ENCODE data around the gene BDH2. TPM values are rescaled to one million over a fixed set of nuclear protein-coding genes. Genes with fewer than 3 reads are reported as not detected.
A peak's percentile ranks its signal among the peaks of the same experiment; 100 is the strongest.

Gene BDH2
- total and polyA plus RNA-seq, 2 of the 4 experiments (the other 2 are of a cell fraction): 49.7 to 52.2 TPM

- ATAC-seq (ENCODE audit: low read depth): peak; percentile 14; the same call in 1 of the 2 replicates
- no peak overlapping the region for H3K18ac ChIP-seq (ENCODE audit: low read depth, low read length)
These were observed 26.5 kb upstream of the BDH2 start for GRCh38 chr4:103126126-103126525.

More at GRCh38 chr4:103126126-103126525, 26.5 kb upstream of the BDH2 start:
- H3K4me2 ChIP-seq (ENCODE audit: low read depth, low read length): no peak overlapping the region
- H3K4ac ChIP-seq (ENCODE audit: low read depth, low read length): no peak overlapping the region
- H4K8ac ChIP-seq (ENCODE audit: low read depth in 2 of 2, low read length in 2 of 2): no peak overlapping the region
- no peak overlapping the region for H2BK15ac ChIP-seq (ENCODE audit: low read depth, low read length)
- no peak overlapping the region for H2BK5ac ChIP-seq (ENCODE audit: low read depth, low read length, poor library complexity, severe bottlenecking)
- ChIA-PET CTCF (interaction anchor here (0.6 to 0.7 kb wide), 2 partner anchors 28 to 35 kb away, joined by 3 to 6 read pairs; no protein-coding TSS in a partner anchor), POLR2A (ENCODE audit: unreplicated experiment) (no interaction called here)
- H2AK9ac ChIP-seq (replicated peaks; ENCODE audit: low read depth, low read length, poor library complexity): no peak overlapping the region
- no CpG with 5 or more reads among the region's 3 CpGs for WGBS, 2 experiments (ENCODE audit: extremely low coverage in 2 of 2, insufficient read length in 1 of 2)
- no peak overlapping the region for H4K91ac ChIP-seq (ENCODE audit: insufficient read depth, low read depth, low read length)
- H3K9me3 ChIP-seq (ENCODE audit: control insufficient read depth, insufficient read depth, low read length): no peaks in the 10 kb centered on the region
- H3K14ac ChIP-seq (replicated peaks; ENCODE audit: low read depth, low read length): no peak overlapping the region
- DNase-seq: no peak
- no peak overlapping the region for H2BK120ac ChIP-seq (ENCODE audit: low read depth, low read length)
- H2AK5ac ChIP-seq (ENCODE audit: low read depth, low read length): no peak overlapping the region
- 0 out of 2 replicates have a peak, but pooled peaks cover 3% of the 10 kb centered on the region for H3K9me1 ChIP-seq (ENCODE audit: insufficient read depth, low read length)
- in situ Hi-C loops (cut with MboI; ENCODE audit: low sequenced_read_pairs): no loop called here
- H4K5ac ChIP-seq (ENCODE audit: low read depth, low read length): no peak overlapping the region
- dilution Hi-C loops (cut with HindIII; ENCODE audit: low sequenced_read_pairs, unreplicated experiment): no loop called here
- no peaks in the 10 kb centered on the region for H3K27me3 ChIP-seq (ENCODE audit: control insufficient read depth, insufficient read depth, low read length)
- no peaks in the 10 kb centered on the region for H4K20me1 ChIP-seq (ENCODE audit: insufficient read depth, low read length)
- no peaks in the 10 kb centered on the region for H3K36me3 ChIP-seq (ENCODE audit: control insufficient read depth, insufficient read depth, low read length)
- no TSS peak for BruUV-seq (replicated peaks)
- intact Hi-C loops (cut with micrococcal nuclease): no loop called here
- H3K27ac ChIP-seq (ENCODE audit: insufficient read depth, low read length): no peak overlapping the region
- H3K79me1 ChIP-seq (ENCODE audit: low read depth in 1 of 2, low read length in 2 of 2): peaks cover 3 to 5% of the 10 kb centered on the region in 2 experiments
- H3K9ac ChIP-seq (ENCODE audit: low read depth, low read length): peak overlapping the region; percentile 10; the same call in 1 of the 2 replicates
- H3K56ac ChIP-seq (ENCODE audit: extremely low read depth, insufficient read depth, low read length): no peak overlapping the region
- H3K4me3 ChIP-seq (ENCODE audit: insufficient read depth, low read depth, low read length): no peak overlapping the region
- TF ChIP-seq MXI1 (IDR thresholded peaks at IDR 0.05; ENCODE audit: borderline replicate concordance, low read depth, low read length) (no peak), SMC3 (IDR thresholded peaks at IDR 0.05; ENCODE audit: low read depth, low read length) (no peak), USF2 (IDR thresholded peaks at IDR 0.05; ENCODE audit: low read depth, low read length) (no peak), ELK1 (IDR thresholded peaks at IDR 0.05; ENCODE audit: borderline replicate concordance, low read depth, low read length) (no peak), MAZ (IDR thresholded peaks at IDR 0.05; ENCODE audit: borderline replicate concordance, low read depth, low read length) (no peak), RFX5 (IDR thresholded peaks at IDR 0.05; ENCODE audit: low read depth, low read length) (no peak), FOS (IDR thresholded peaks at IDR 0.05; ENCODE audit: low read depth, low read length) (no peak), CTCF (conservative IDR thresholded peaks at IDR 0.05; ENCODE audit: low read depth, low read length) (no peak), NFE2L2 (IDR thresholded peaks at IDR 0.05; ENCODE audit: low read depth, low read length) (no peak)
- no peak overlapping the region for H2BK20ac ChIP-seq (ENCODE audit: low read depth, low read length)
- no peak overlapping the region for H3K23ac ChIP-seq (ENCODE audit: low read depth, low read length)
- H3K4me1 ChIP-seq (ENCODE audit: control insufficient read depth, insufficient read depth, low read length): no peaks in the 10 kb centered on the region
- no peak overlapping the region for H2AFZ ChIP-seq (replicated peaks; ENCODE audit: low read length, poor library complexity)

Measured in IMR-90 (cell line).